Measurements from ENCODE around the gene NAA16.

The NAA16 gene

DNA sequence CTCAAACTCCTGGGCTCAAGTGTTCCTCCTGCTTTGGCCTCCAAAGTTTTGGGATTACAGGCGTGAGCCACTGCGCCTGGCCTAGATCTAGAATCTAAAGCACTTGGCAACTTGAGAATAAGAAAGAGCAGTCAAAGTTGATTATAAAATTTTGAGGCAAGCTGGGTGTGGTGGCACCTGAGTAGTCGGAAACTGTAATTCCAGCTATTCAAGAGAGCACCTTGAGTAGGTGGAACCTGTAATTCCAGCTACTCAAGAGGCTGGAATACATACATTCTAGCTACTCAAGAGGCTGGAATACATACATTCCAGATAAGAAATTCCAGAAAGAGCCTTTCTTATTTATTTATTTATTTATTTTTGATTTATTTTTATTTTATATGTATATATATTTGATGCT lies 8.3 kb upstream of the NAA16 start:
- intact Hi-C loops (cut with DNase I): no loop called here
- no peak for DNase-seq

DNA sequence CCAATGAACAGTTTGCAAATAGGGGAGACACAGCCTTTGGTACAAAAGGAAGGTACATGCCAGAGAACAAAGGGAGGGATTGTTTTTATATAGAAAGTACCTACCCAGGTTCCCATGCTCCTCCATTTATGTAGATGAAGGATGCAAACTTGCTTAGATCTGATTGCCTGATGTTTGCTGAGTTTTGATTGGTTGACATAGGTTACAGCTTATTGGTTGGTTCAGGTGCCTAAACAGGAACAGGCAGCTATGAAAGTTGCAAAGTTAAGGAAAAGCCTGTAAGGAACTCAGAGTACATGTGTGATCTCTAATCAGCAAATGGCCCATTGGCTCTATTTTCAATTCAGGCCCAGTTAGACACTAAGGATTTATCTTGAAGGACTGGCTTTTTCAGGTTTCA lies 6.5 kb upstream of the NAA16 start:
- no peak for DNase-seq
- intact Hi-C loops (cut with DNase I): no loop called here

DNA sequence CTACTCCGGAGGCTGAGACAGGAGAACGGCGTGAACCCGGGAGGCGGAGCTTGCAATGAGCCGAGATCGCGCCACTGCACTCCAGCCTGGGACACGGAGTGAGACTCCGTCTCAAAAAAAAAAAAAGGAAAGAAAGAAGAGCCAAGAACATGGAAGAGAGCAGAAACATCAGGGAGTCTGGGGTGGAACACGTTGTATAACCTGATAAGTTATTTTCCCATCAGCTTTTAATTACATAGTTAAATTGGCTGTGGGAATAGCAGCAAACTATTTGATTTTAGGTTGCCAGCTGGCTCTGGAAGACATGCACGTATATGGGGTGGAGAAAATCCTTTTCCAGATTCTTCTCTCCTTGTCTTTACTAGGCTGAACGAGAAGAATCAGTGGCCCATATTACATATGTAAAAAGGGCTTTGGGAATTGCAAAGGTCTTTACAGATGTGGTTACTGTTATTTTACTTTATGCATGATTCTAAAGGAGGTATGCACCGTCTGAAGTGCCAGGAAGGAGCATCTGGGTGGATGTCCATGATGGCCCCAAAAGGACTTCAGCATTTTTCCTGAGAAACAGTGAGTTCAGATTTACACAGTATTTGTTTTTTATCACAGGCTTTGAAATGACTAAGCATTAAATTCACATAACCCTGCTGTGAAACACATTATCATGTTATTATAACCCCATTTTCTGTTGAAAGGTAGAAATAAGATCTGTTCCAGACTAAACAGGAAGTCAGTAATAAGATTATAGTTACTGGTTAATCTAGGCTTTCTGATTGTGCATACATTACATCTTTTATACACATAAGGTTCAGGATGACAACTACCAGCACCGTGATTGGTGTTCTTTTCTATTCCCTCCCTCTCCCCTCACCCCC lies 4.6 kb upstream of the NAA16 start:
- DNase-seq: no peak
- intact Hi-C loops (cut with DNase I): no loop called here

DNA sequence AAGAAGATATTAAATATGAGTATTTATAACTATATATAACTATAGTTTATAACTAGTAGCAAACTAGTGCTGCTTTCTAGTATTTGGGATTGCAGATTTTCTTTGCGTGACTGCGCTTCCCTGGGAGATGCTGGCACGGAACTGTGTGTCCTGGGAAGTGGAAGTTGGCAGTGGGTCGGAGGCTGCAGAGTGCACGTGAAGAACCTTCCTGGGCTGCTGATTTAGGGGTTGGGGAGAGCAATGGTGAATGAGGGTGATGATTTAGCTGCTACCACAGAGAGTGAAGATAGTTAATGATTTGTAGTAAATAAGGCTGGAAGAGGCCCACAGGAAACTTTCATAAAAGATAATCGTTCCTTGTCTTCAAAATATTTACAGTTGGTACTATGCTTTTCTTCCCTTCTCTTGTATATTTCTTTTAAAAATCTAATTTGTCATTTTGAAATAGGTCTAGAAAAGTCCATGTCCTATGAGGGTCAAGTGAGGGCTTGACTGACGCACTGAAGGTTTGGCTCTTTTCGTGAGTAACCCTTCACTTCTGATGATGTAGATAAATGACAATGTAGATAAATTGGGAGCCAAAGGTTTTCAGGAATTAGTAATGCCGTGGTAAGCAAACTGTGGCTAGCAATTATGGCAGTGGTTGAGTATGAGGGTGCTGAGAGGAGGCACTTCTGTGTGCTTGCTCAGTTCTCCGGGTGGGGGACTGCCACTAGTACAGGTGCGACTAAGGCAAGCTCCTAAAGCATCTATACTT lies 3.0 kb upstream of the NAA16 start:
- intact Hi-C loops (cut with DNase I): no loop called here
- no peak for DNase-seq

DNA sequence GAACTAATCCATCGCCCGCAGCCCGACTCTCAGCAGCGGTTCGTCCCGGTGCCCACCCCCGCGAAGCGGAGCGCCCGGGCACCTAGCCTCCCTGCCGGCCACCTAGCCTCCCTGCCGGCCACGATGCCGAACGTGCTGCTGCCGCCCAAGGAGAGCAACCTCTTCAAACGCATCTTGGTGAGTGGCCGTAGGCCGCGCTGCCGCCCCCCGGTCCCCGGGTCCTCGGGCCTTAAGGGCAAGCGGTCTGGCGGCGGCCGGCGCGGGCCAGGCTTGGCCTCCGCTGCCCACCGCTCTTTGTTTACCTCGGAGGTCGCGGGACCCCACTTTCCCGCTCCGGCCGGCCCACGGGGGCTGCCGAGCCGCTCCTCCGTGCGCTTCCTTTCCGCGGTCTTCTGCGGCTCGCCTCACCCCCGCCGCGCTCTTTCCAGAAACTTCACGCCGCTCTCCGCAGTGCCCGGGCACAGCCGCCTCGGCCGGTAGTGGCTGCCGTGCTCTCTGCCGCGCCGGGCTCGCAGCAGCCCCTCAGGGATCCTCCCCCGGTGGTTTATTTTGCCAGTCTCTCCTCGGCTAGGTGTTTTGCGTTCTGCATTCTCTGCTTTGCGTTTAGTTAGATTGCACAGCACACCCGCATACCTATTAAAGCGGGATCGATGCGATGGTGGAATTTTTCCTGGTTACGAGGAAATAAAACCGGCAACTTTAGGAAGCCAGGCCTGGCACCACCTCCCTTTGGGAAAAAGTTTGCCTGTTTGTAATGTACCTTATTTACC lies 524 bp downstream of the NAA16 start:
- DNase-seq: peak; percentile 20 to 91 (median 40)
- intact Hi-C loops (cut with DNase I): loop anchor here (1.0 to 5.0 kb wide), 2 partner anchors 49 to 117 kb away; partner anchors contain the start of genes KBTBD7 and MTRF1

DNA sequence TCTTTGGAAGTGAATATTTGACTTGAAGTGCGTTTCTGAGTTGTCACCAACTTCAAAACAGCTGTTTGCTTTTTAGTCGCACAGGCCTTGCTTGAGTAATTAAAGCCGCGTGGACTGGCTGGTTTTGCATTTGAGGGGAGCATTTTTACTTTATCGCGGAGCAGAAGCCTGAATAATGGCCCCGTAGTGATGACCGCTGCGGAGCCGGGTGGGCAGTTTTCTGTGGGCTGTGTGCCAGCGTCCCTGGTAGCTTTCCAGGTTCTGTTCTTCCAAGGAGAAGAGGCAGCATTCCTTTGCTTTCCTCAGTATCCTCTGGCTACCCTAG lies 1.1 kb downstream of the NAA16 start:
- peak in 4 of 10 donors; percentile 6 to 85 (median 34) for DNase-seq

DNA sequence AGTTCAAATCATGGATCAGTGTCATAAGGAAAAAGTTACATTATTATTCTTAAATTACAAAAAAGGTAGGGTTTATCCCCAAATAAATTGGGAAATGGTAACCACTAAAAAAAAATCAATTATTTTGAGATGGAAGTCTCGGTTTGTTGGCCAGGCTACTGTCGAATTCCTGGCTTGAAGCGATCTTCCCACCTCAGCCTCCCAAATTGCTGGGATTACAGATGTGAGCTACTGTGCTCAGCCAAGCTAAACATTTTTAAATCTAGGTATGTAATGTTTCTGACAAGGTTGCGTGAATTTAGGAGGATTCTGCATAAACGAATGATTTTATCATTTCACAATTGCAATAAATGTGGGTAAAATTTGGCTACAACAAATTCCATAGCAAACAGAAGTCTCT lies 2.0 kb downstream of the NAA16 start:
- intact Hi-C loops (cut with DNase I): loop anchor here (5.0 kb wide), 1 partner anchor 51 kb away; the partner anchor contains the start of gene MTRF1
- no peak for DNase-seq

More for the DNA sequence above, 1.1 kb downstream of the NAA16 start:
- intact Hi-C loops (cut with DNase I): loop anchor here (5.0 kb wide), 1 partner anchor 50 kb away; the partner anchor contains the start of gene MTRF1

DNA sequence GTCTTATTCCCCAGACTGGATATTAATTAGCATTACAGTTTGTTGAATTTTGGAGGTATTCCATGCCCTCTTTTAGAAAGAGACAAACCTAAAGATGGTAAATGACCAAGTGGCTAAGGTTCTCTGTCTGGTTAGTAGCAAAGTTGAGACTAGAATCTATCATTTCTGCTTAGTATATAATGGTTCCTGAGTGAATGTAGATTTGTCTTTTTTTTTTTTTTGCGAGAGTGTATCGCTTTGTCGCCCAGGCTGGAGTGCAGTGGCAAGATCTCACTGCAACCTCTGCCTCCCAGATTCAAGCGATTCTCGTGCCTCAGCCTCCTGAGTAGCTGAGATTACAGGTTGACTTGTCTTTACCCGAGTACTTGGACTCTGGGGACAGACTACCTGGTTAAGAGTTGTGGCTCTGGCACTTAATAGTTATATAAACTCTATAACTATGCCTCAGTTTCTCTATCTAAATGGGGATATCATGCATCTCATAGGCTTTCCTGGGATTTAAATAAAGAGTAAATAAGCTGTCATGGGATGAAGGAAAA lies 2.7 kb downstream of the NAA16 start:
- intact Hi-C loops (cut with DNase I): loop anchor here (5.0 kb wide), 1 partner anchor 51 kb away; the partner anchor contains the start of gene MTRF1
- no peak for DNase-seq

DNA sequence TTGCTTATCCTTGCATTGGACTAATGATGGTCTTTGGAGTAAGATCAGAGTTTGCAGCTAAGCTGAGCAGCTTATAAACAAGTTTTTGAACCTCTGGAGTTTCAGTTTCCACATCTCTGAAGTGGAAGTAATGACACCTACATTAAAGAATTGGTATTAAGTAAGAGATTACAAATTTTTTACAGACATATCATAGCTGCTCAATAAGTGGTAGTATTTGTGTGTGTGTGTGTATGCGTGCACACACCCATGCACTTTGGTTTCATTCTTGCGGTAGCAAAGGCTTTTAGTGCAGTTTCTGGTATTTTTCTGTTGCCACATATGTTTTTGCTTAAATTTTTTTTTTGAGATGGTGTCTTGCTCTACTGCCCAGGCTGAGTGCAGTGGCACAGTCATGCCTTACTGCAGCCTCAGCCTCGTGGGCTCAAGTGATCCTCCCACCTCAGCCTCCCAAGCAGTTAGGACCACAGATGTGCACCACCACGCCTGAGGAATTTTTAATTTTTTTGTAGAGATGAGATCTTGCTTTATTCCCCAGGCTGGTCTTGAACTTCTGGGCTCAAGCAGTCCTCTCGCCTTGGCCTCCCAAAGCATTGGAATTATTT lies 4.5 kb downstream of the NAA16 start:
- no peak for DNase-seq
- intact Hi-C loops (cut with DNase I): no loop called here

DNA sequence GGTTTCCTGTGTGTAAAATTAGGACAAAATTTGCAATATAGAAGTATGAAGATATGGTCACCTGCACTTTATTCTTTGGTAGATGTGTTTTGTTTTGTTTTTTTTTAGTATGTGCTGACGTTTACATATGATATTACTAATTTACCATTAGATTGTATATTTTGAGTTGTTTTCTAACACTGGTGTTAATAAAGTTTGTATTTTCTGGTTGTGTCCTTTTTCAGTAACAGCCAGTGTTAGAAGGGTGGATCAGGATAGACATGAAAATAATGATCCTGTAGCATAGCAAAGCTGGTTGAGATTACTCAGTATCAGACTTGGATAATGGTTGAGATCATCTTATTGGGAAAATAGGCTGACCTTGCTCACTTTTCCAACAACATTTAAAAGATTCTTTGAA lies 6.2 kb downstream of the NAA16 start:
- no peak for DNase-seq
- intact Hi-C loops (cut with DNase I): no loop called here

DNA sequence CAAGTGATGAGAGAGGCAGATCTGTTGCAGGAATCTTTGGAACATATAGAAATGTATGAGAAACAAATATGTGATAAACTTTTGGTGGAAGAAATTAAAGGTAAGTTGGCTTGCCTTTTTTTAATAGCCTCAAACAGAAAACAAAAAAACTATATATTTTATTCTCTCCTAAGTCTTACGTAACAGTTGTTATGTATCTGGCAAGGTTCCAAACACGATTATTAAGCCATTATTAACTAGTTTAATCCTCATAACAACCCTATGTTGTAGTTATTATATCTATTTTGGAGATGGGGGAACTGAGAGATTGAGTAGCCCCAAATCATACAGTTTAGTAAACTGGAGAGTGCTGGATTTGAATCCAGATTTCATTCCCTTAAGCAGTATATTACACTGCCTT lies 14.7 kb downstream of the NAA16 start:
- intact Hi-C loops (cut with DNase I): no loop called here
- no peak for DNase-seq

DNA sequence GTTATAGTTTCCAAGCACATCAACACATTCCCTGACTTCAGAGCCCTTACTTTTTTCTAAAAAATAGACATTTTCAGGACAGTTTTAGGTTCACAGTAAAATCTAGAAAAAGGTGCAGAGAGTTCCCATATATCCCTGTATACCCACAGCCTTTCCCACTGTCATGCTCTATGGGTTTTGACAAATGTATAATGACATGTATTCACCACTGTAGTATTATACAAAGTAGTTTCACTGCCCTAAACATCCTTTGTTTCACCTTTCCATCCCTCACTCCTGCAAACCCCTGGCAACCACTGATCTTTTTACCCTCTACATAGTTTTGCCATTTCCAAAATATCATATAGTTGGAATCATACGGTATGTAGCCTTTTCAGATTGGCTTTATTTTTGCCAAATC lies 15.6 kb downstream of the NAA16 start:
- DNase-seq: no peak
- intact Hi-C loops (cut with DNase I): no loop called here

DNA sequence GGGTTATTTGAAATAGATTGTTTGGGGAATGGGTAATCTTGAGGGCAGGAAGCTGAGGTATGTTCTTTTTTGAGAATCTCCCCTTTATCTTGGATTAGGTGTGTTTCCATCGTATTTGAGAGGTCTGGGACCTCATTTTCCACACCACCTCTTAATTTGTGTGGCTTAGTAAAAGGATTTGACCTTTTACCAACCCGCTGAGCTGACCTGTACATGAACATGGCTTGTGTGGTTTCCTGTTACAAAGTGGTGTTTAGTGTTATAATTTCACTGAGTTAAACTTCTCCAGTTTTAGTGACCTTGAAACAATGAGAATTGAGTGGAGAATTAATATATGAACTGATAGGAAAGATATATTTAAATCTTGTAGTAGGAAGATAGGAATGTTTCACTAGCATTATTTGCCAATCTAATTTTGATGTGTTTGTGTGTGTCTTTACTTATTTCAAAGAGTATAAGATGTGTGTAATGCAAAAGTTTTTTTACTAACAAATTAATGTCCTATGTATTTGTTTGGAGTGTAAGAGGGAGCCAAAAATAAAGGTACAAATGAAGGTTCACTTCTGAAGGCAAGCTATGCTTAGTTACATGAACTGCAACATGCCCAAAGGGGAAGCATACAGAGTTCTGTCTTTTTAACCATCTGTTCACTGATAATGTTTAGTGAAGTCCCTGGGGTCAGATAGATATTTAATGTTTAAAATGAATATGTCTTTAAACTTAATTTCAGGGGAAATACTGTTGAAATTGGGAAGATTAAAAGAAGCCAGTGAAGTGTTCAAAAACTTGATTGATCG lies 17.1 kb downstream of the NAA16 start:
- intact Hi-C loops (cut with DNase I): no loop called here
- no peak for DNase-seq

DNA sequence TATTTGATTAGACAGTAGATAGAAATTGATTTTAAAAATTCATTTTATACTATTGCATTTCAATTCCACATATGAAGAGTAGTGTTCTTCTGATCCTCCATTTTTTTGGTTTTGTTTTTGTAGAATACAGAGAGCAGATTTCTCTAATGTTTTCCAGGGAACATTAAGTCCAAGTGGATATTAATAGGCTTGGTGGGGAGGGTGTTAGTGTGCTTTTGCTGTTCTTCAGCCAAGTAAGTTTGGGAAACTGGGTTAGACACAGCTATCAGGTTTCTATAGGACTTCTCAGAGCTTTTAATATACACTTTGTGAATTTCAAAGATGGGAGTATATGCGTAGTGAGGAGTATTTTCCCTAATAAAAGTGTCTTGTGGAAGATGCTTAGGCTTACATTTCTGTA lies 21.8 kb downstream of the NAA16 start:
- intact Hi-C loops (cut with DNase I): no loop called here
- DNase-seq: no peak

DNA sequence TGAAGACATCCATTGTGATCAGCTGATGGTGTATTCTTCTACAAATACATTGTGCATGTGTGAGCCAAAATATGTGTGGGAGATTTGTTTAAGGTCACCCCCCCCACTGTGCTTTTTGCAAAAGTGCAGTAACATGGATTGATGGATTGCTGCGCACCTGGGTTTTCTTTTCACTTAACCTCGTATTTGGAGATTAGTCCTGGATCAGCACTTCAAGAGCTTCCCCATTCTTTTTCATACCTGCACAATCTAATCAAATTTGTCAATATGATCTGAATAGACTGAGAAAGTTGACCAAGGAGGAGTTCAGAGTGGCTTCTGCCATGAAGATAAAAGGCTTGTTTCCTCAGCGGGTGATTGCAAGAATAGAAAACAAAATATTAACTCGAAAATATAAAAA lies 23.7 kb downstream of the NAA16 start:
- no peak for DNase-seq
- intact Hi-C loops (cut with DNase I): no loop called here

DNA sequence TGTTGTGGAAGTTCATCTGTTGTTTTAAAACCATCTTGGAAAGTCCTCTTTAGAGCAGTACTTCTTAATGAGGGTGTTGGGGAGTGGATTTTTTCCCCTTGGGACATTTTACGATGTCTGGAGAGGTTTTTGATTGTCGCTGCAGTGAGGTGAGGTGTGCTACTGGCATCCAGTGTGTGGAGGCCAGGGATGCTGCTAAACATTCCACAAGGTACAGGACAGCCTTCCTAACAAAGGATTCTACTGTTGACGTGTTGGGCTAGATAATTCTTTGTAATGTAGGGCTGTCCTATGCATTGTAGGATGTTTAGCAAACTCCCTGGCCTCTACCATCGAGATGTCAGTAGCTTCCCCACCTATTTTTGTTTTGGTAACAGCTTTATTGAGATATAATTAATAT lies 33.3 kb downstream of the NAA16 start:
- intact Hi-C loops (cut with DNase I): no loop called here

DNA sequence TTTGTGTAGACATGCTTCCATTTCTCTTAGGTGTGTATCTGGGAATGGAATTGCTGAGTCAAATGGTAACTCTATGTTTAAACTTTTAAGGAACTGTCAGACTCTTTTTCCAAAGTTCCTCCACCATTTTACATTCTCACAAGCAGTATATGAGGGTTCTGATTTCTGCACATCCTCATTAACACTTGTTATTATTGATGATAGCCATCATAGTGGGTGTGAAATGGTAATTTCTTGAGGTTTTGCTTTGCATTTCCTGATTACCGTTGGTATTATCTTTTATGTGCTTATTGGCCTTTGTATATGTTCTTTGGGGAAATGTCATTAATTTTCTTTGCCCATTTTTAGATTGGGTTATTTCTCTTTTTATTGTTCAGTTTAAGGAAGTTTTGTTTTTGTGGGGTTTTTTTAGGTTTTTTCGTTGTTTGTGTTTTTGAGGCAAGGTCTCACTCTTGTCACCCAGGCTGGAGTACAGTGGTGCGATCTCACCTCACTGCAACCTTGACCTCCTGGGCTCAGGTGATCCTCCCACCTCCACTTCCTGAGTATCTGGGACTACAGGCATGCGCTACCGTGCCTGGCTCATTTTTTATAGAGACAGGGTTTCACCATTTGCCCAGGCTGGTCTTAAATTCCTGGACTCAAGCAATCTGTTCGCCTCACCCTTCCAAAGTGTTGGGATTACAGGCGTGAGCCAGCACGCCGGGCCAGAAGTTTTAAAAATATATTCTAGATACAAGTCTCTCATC lies 34.3 kb downstream of the NAA16 start:
- intact Hi-C loops (cut with DNase I): no loop called here
- no peak for DNase-seq

More for the DNA sequence above, 33.3 kb downstream of the NAA16 start:
- no peak for DNase-seq

DNA sequence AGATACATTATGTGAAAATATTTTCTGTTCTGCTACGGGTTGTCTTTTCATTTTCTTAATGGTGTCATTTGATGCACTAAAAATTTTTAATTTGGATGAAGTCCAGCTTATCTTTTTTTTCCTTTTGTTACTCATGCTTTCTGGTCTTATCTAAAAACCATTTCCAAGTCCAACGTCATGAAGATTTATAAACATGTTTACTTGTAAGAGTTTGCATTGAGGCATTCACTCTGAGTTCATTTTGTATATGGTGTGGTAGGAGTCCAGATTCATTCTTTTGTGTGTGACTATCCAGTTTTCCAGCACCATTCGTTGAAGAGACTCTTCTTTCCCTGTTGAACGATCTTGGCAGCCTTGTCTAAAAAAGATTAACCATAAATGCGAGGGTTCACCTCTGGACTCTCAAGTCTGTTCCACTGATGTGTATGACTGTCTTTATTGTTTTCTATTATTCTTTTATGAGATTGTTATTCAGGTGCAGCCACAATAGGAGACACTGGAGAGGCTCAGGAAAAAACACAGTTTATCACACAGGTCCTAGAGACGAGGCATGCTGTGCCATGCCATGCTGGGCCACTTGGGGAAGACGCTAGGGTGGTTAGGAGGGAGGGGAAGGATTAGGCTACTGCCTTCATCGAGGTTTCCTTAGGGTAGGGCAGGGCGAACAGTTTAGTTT lies 35.0 kb downstream of the NAA16 start:
- intact Hi-C loops (cut with DNase I): no loop called here
- DNase-seq: no peak

All from posterior cingulate gyrus (tissue), 11 donors.